ENCODE data around the gene PELI2. TPM values are rescaled to one million over a fixed set of nuclear protein-coding genes. Genes with fewer than 3 reads are reported as not detected.

Gene PELI2
- total and polyA plus RNA-seq, 8 donors: 10.3 to 15.0 (median 11.6) TPM

GRCh38 chr14:56182410-56182809 lies 64.2 kb downstream of the PELI2 start:
- Histone ChIP-seq H3K36me3 (no peaks in the 10 kb centered on the region), H3K4me3 (no peak overlapping the region), H3K4me1 (peaks cover 0 to 5% of the 10 kb centered on the region in 2 donors), H3K9me3 (no peaks in the 10 kb centered on the region), H3K27me3 (no peaks in the 10 kb centered on the region), H3K27ac (no peak overlapping the region)
- DNase-seq (no peak), ATAC-seq (no peak)
- TF ChIP-seq CTCF (IDR thresholded peaks at IDR 0.05): no peak
- intact Hi-C loops (cut with DNase I): no loop called here

- Histone ChIP-seq H3K36me3 (no peaks in the 10 kb centered on the region), H3K4me1 (peaks cover 0 to 5% of the 10 kb centered on the region in 2 donors), H3K9me3 (no peaks in the 10 kb centered on the region), H3K27ac (no peak overlapping the region), H3K27me3 (no peaks in the 10 kb centered on the region), H3K4me3 (no peak overlapping the region)
- no peak for TF ChIP-seq CTCF (IDR thresholded peaks at IDR 0.05)
- ATAC-seq (no peak), DNase-seq (no peak)
- intact Hi-C loops (cut with DNase I): no loop called here
These were observed 65.5 kb downstream of the PELI2 start for GRCh38 chr14:56183631-56184157.

- H3K9me3 ChIP-seq: no peaks in the 10 kb centered on the region
- no peak overlapping the region for H3K4me3 ChIP-seq
- no peak overlapping the region for H3K27ac ChIP-seq
- H3K4me1 ChIP-seq: peaks cover 0 to 5% of the 10 kb centered on the region in 2 donors
- no peak for DNase-seq
- H3K27me3 ChIP-seq: no peaks in the 10 kb centered on the region
- no peaks in the 10 kb centered on the region for H3K36me3 ChIP-seq
- no peak for TF ChIP-seq CTCF (IDR thresholded peaks at IDR 0.05)
- no peak for ATAC-seq
- intact Hi-C loops (cut with DNase I): no loop called here
These were observed 67.8 kb downstream of the PELI2 start for GRCh38 chr14:56185992-56186391.

GRCh38 chr14:56187736-56188135 lies 69.5 kb downstream of the PELI2 start:
- Histone ChIP-seq H3K36me3 (no peaks in the 10 kb centered on the region), H3K9me3 (no peaks in the 10 kb centered on the region), H3K4me1 (no peaks in the 10 kb centered on the region), H3K27me3 (no peaks in the 10 kb centered on the region), H3K27ac (no peak overlapping the region), H3K4me3 (no peak overlapping the region)
- TF ChIP-seq CTCF (IDR thresholded peaks at IDR 0.05): no peak
- intact Hi-C loops (cut with DNase I): no loop called here
- DNase-seq (no peak), ATAC-seq (no peak)

DNA sequence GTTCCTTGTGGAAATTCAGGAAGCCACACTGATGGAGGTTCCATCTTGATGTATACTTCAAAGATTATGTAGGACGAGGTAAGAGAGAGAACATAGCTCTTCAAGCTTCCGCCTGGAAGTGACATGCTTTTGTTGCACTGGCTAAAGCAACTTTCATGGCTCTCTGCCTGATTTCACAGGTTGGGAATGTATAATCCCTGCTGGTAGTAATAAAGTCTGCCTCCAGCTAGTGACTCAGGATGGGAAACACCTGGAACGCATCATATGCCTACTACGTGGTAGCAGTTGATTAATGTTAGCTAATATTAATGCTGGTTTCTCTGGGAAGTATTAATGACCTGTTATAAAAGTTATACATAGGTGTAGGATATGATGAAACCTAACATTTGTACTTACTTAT lies 71.1 kb downstream of the PELI2 start:
- no peak for ATAC-seq
- H3K4me1 ChIP-seq: no peaks in the 10 kb centered on the region
- H3K27ac ChIP-seq: no peak overlapping the region

More for the DNA sequence above, 71.1 kb downstream of the PELI2 start:
- Histone ChIP-seq H3K36me3 (no peaks in the 10 kb centered on the region), H3K9me3 (no peaks in the 10 kb centered on the region), H3K27me3 (no peaks in the 10 kb centered on the region), H3K4me3 (no peak overlapping the region)
- DNase-seq: peak in 2 of 4 donors; percentile 25 to 53
- TF ChIP-seq CTCF (IDR thresholded peaks at IDR 0.05): no peak
- intact Hi-C loops (cut with DNase I): no loop called here
